Ascending aorta (tissue), 2 donors: Measurements from ENCODE around the gene STK10. TPM values are rescaled to one million over a fixed set of nuclear protein-coding genes. Genes with fewer than 3 reads are reported as not detected.

Source experiments
- DNase-seq, 2 donors: peaks; one replicate each; pipeline ENCODE4 v3.0.0-alpha.2; 2019; ENCODE audit warnings: low spot score in 2 of 2
- H3K27ac ChIP-seq, 2 donors: fragments of 200-600 bp; sonication (generic); one replicate each; pipeline ENCODE4 v1.5.1; 2016 to 2017; ENCODE audit warnings: mild to moderate bottlenecking in 1 of 2
- H3K27me3 ChIP-seq: fragments of 200-600 bp; sonication (generic); one replicate; pipeline ENCODE4 v1.5.1; 2017
- H3K36me3 ChIP-seq, 2 donors: fragments of 200-600 bp; sonication (generic); one replicate each; pipeline ENCODE4 v1.5.1; 2016
- H3K4me1 ChIP-seq, 2 donors: fragments of 200-600 bp; sonication (generic); one replicate each; pipeline ENCODE4 v1.5.1; 2016 to 2017; ENCODE audit warnings: mild to moderate bottlenecking in 1 of 2
- H3K4me3 ChIP-seq, 2 donors: fragments of 200-600 bp; sonication (generic); one replicate each; pipeline ENCODE4 v1.5.1; 2016 to 2017; ENCODE audit warnings: mild to moderate bottlenecking in 1 of 2
- H3K9me3 ChIP-seq, 2 donors: fragments of 200-600 bp; sonication (generic); one replicate each; pipeline ENCODE4 v1.5.1; 2016
- CTCF ChIP-seq, 3 experiments: fragments of 200-600 bp in 2 of 3; fragments of 450-650 bp in 1 of 3; sonication (generic) in 2 of 3; IDR thresholded peaks; one replicate each; pipeline ENCODE4 v1.5.1; 2016 to 2019; ENCODE audit warnings: antibody characterized with exemption in 3 of 3, mild to moderate bottlenecking in 1 of 3, moderate library complexity in 1 of 3
- intact Hi-C: fragments of 100-400 bp; cut with DNase I; formaldehyde crosslinking; loops from one replicate; pipeline ENCODE4 v1.15.1; 2023
- total RNA-seq: library from RNA; depleted of rRNA; stranded (reverse); fragments of >200 nt; gene quantifications from one replicate; pipeline ENCODE4 v1.1.0, GENCODE V29; 2016

The STK10 gene
- total RNA-seq, 1 donor from 2014 or later = 18.4 TPM

DNA sequence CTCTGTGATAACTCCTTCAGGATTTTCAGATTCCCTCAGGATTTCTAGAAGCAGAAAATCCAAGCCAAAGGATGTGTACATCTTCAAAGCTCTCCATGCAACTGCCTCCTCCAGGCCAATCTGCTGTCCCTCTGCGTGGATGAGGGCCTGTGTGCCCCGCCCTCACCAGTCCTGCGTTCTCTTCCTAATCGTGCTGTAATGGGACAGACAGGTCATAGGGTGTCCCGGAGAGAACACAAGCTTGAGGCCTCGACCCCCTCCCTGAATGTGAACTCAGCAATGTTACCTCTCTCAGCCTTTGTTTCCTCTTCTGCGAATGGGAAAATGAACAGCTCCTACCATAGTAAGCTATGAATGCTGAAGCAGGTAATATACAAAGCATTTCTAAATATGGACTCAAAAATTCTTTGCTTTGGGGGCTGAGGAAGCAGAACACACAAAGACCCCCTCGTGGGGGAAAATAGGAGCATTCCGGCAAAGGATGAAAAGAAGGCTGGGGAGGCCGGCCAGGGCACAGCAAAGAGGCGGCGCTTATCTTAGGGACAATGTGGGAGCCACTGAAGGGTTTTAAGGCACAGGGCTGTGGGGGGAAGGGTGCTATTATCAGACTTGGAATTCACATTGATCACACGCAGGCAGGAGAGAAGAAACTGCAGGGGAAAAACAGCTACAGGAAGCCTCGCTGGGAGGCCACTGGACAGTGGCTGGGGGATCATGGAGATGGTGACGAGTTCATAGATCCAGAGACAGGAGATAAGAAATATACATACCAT, 124.4 kb downstream of the STK10 start:
- Histone ChIP-seq H3K9me3 (no peaks in the 10 kb centered on the region), H3K4me3 (no peak overlapping the region), H3K27me3 (no peaks in the 10 kb centered on the region), H3K36me3 (peaks cover 24 to 27% of the 10 kb centered on the region in 2 donors), H3K4me1 (no peaks in the 10 kb centered on the region), H3K27ac (no peak overlapping the region)
- peak in 1 of 2 donors; percentile 16 for DNase-seq
- intact Hi-C loops = no loop called here
- TF ChIP-seq CTCF (IDR thresholded peaks at IDR 0.05) = no peak

- Histone ChIP-seq H3K4me3 (no peak overlapping the region), H3K9me3 (no peaks in the 10 kb centered on the region), H3K4me1 (no peaks in the 10 kb centered on the region), H3K27me3 (no peaks in the 10 kb centered on the region), H3K27ac (no peak overlapping the region), H3K36me3 (peaks cover 24 to 29% of the 10 kb centered on the region in 2 donors)
- DNase-seq = peak in 1 of 2 donors; percentile 30
- intact Hi-C loops = no loop called here
- peak; percentile 18 to 51 (median 27) for TF ChIP-seq CTCF (IDR thresholded peaks at IDR 0.05)
Measured at GRCh38 chr5:172059661-172060100, 128.3 kb downstream of the STK10 start.

GRCh38 chr5:172058088-172058487, 129.9 kb downstream of the STK10 start:
- intact Hi-C loops = no loop called here
- Histone ChIP-seq H3K36me3 (peaks cover 14 to 23% of the 10 kb centered on the region in 2 donors), H3K4me1 (no peaks in the 10 kb centered on the region), H3K27ac (no peak overlapping the region), H3K27me3 (no peaks in the 10 kb centered on the region), H3K9me3 (no peaks in the 10 kb centered on the region), H3K4me3 (no peak overlapping the region)
- TF ChIP-seq CTCF (IDR thresholded peaks at IDR 0.05) = no peak
- peak in 1 of 2 donors; percentile 8 for DNase-seq

GRCh38 chr5:172055996-172056395, 132.0 kb downstream of the STK10 start:
- Histone ChIP-seq H3K4me1 (peaks cover 0 to 3% of the 10 kb centered on the region in 2 donors), H3K36me3 (peaks cover 9 to 16% of the 10 kb centered on the region in 2 donors), H3K27ac (no peak overlapping the region), H3K9me3 (no peaks in the 10 kb centered on the region), H3K4me3 (no peak overlapping the region), H3K27me3 (no peaks in the 10 kb centered on the region)
- DNase-seq = peak in 1 of 2 donors; percentile 19
- no peak for TF ChIP-seq CTCF (IDR thresholded peaks at IDR 0.05)
- intact Hi-C loops = no loop called here

DNA sequence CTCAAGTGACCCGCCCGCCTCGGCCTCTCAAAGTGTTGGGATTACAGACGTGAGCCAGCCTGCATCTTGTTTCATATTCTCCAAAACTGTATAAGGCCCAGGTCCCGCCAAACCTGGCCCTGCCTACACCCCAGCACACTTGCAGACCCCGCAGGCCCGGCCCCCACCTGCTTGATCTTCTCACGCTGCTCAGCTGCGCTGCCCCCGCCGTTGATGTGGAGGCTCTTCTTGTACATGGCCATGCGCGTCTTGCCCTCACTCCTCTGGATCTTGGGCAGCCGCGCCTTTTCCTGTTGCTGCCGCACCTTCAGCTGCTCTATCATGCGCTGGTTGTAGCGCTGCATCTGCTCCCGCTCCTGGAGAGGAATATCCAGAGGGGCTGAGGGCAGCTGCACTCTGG, 132.6 kb downstream of the STK10 start:
- DNase-seq = peak in 1 of 2 donors; percentile 52
- intact Hi-C loops = no loop called here
- peaks cover 0 to 3% of the 10 kb centered on the region in 2 donors for H3K4me1 ChIP-seq
- no peak for TF ChIP-seq CTCF (IDR thresholded peaks at IDR 0.05)
- H3K4me3 ChIP-seq = no peak overlapping the region
- no peak overlapping the region for H3K27ac ChIP-seq
- no peaks in the 10 kb centered on the region for H3K9me3 ChIP-seq
- H3K27me3 ChIP-seq = no peaks in the 10 kb centered on the region
- H3K36me3 ChIP-seq = peaks cover 3 to 15% of the 10 kb centered on the region in 2 donors
